SU-DHL-6 (cell line): ENCODE data around the gene DOCK9.

ENCODE experiments used
- H2AFZ ChIP-seq: fragments of 200-600 bp; sonication (generic); 2 replicates; pipeline ENCODE4 v1.6.1; 2014; ENCODE audit warnings: low read depth, mild to moderate bottlenecking, moderate library complexity, mixed read lengths, antibody characterized with exemption, low read length; ENCODE audit not compliant: severe bottlenecking
- H3F3A ChIP-seq: fragments of 200-600 bp; shearing (Covaris generic); 2 replicates; pipeline ENCODE4 v1.6.0; 2016; ENCODE audit warnings: antibody characterized with exemption, mild to moderate bottlenecking; ENCODE audit not compliant: insufficient read depth
- H3K27ac ChIP-seq: fragments of 200-600 bp; sonication (generic); 2 replicates; pipeline ENCODE4 v1.5.1; 2016; ENCODE audit warnings: low read depth, mild to moderate bottlenecking, low read length, moderate library complexity, mixed read lengths
- H3K27me3 ChIP-seq: fragments of 200-600 bp; sonication (generic), shearing (Covaris generic); 2 replicates; pipeline ENCODE4 v1.6.0; 2014; ENCODE audit warnings: mild to moderate bottlenecking, low read length
- H3K36me3 ChIP-seq: fragments of 200-600 bp; sonication (generic); 2 replicates; pipeline ENCODE4 v1.6.1; 2014; ENCODE audit warnings: mild to moderate bottlenecking, low read length, mixed read lengths
- H3K4me2 ChIP-seq: fragments of 300-600, 200-600 bp; shearing (Covaris generic), sonication (generic); 2 replicates; pipeline ENCODE4 v1.6.0; 2014; ENCODE audit warnings: low read length, low read depth, mild to moderate bottlenecking; ENCODE audit not compliant: poor library complexity, severe bottlenecking
- H3K4me3 ChIP-seq: fragments of 200-600 bp; sonication (generic); 2 replicates; pipeline ENCODE4 v1.5.1; 2014; ENCODE audit warnings: antibody characterized with exemption, low read length, mild to moderate bottlenecking, mixed read lengths; ENCODE audit not compliant: insufficient read depth, poor library complexity, severe bottlenecking
- H3K79me2 ChIP-seq: fragments of 200-600 bp; sonication (generic); 2 replicates; pipeline ENCODE4 v1.6.1; 2014; ENCODE audit warnings: mild to moderate bottlenecking, low read length, moderate library complexity; ENCODE audit not compliant: insufficient read depth
- H3K9ac ChIP-seq: fragments of 200-600 bp; sonication (generic); 2 replicates; pipeline ENCODE4 v1.7.0; 2014; ENCODE audit warnings: mild to moderate bottlenecking, low read length
- H3K9me2 ChIP-seq: fragments of 200-600 bp; sonication (generic); replicated peaks from 2 replicates; pipeline ENCODE4 v1.6.1; 2014; ENCODE audit warnings: low read length; ENCODE audit not compliant: insufficient read depth
- H3K9me3 ChIP-seq: fragments of 200-600 bp; sonication (generic); 2 replicates; pipeline ENCODE4 v1.6.1; 2014; ENCODE audit warnings: low read length, mixed read lengths; ENCODE audit not compliant: insufficient read depth
- H4K20me1 ChIP-seq: fragments of 200-600 bp; sonication (generic); 2 replicates; pipeline ENCODE4 v1.6.1; 2014; ENCODE audit warnings: low read depth, mild to moderate bottlenecking, antibody characterized with exemption, low read length, moderate library complexity, mixed read lengths
- CTCF ChIP-seq: fragments of 200-600 bp; sonication (generic); IDR thresholded peaks from one replicate; pipeline ENCODE4 v1.5.1; 2017; ENCODE audit warnings: antibody characterized with exemption, mild to moderate bottlenecking, low read length, moderate library complexity; ENCODE audit not compliant: insufficient read depth, poor library complexity, severe bottlenecking
- EZH2phosphoT487 ChIP-seq: fragments of 200-600 bp; sonication (generic), shearing (Covaris generic); conservative IDR thresholded peaks from 2 replicates; pipeline ENCODE4 v1.6.1; 2018; ENCODE audit warnings: mild to moderate bottlenecking, antibody characterized with exemption, low read length, moderate library complexity, mixed read lengths

DOCK9 gene

GRCh38 chr13:98954313-98954712, 23.6 kb downstream of the DOCK9 start:
- H3K9me3 ChIP-seq, result no peaks in the 10 kb centered on the region
- H3F3A ChIP-seq, result no peaks in the 10 kb centered on the region
- H3K79me2 ChIP-seq, result no peaks in the 10 kb centered on the region
- H2AFZ ChIP-seq, result no peak overlapping the region
- H3K27me3 ChIP-seq, result no peaks in the 10 kb centered on the region
- TF ChIP-seq EZH2phosphoT487 (no peak), CTCF (no peak)
- no peaks in the 10 kb centered on the region for H4K20me1 ChIP-seq
- no peaks in the 10 kb centered on the region for H3K36me3 ChIP-seq
- no peaks in the 10 kb centered on the region for H3K9me2 ChIP-seq
- no peak overlapping the region for H3K4me2 ChIP-seq
- no peak overlapping the region for H3K4me3 ChIP-seq
- H3K9ac ChIP-seq, result no peak overlapping the region
- no peak overlapping the region for H3K27ac ChIP-seq

- Histone ChIP-seq H3K79me2 (no peaks in the 10 kb centered on the region), H4K20me1 (no peaks in the 10 kb centered on the region), H3K27me3 (no peaks in the 10 kb centered on the region), H3K9ac (no peak overlapping the region), H3K9me3 (no peaks in the 10 kb centered on the region), H3K4me2 (no peak overlapping the region), H3K4me3 (no peak overlapping the region), H3K9me2 (no peaks in the 10 kb centered on the region), H2AFZ (no peak overlapping the region), H3K27ac (no peak overlapping the region), H3K36me3 (no peaks in the 10 kb centered on the region), H3F3A (no peaks in the 10 kb centered on the region)
- TF ChIP-seq CTCF (no peak), EZH2phosphoT487 (no peak)
Observed at GRCh38 chr13:98951266-98951665, 26.6 kb downstream of the DOCK9 start.

- Histone ChIP-seq H3K9ac (no peak overlapping the region), H3K4me3 (no peak overlapping the region), H3K27me3 (no peaks in the 10 kb centered on the region), H3K79me2 (no peaks in the 10 kb centered on the region), H3K9me3 (no peaks in the 10 kb centered on the region), H3K4me2 (no peak overlapping the region), H4K20me1 (no peaks in the 10 kb centered on the region), H3K27ac (no peak overlapping the region), H2AFZ (no peak overlapping the region), H3F3A (no peaks in the 10 kb centered on the region), H3K36me3 (no peaks in the 10 kb centered on the region), H3K9me2 (no peaks in the 10 kb centered on the region)
- TF ChIP-seq CTCF, result no peak
- TF ChIP-seq EZH2phosphoT487, result no peak
Observed at GRCh38 chr13:98950705-98951104, 27.2 kb downstream of the DOCK9 start.
